KOPT-K1 (cell line): ENCODE results near the gene APIP.

Experiments
- H3K27ac ChIP-seq: fragments of 200-600 bp; sonication (generic); 2 replicates; pipeline ENCODE4 v1.5.1; 2016; ENCODE audit warnings: antibody characterized with exemption, mild to moderate bottlenecking, low read depth, low read length; ENCODE audit not compliant: poor library complexity, severe bottlenecking
- H3K36me3 ChIP-seq: fragments of 200-600 bp; sonication (generic); 2 replicates; pipeline ENCODE4 v1.5.1; 2017; ENCODE audit warnings: antibody characterized with exemption, mild to moderate bottlenecking, low read length, moderate library complexity; ENCODE audit not compliant: insufficient read depth
- H3K9me3 ChIP-seq: fragments of 200-600 bp; sonication (generic); 2 replicates; pipeline ENCODE4 v1.5.1; 2017; ENCODE audit warnings: antibody characterized with exemption, low read length, mild to moderate bottlenecking; ENCODE audit not compliant: insufficient read depth, poor library complexity, severe bottlenecking

The APIP gene

GRCh38 chr11:34881900-34882299 lies 34.3 kb downstream of the APIP start:
- Histone ChIP-seq H3K9me3 (no peaks in the 10 kb centered on the region), H3K36me3 (peaks cover 46% of the 10 kb centered on the region), H3K27ac (no peak overlapping the region)

GRCh38 chr11:34877375-34877975 lies 38.7 kb downstream of the APIP start:
- Histone ChIP-seq H3K9me3 (no peaks in the 10 kb centered on the region), H3K36me3 (peaks cover 20% of the 10 kb centered on the region), H3K27ac (no peak overlapping the region)

- Histone ChIP-seq H3K27ac (no peak overlapping the region), H3K9me3 (no peaks in the 10 kb centered on the region), H3K36me3 (no peaks in the 10 kb centered on the region)
Observed at GRCh38 chr11:34874202-34874601, 42.0 kb downstream of the APIP start.

- no peak overlapping the region for H3K27ac ChIP-seq
- no peaks in the 10 kb centered on the region for H3K9me3 ChIP-seq
- H3K36me3 ChIP-seq: no peaks in the 10 kb centered on the region
Observed at GRCh38 chr11:34870548-34871196, 45.5 kb downstream of the APIP start.

GRCh38 chr11:34869425-34869824 lies 46.8 kb downstream of the APIP start:
- H3K9me3 ChIP-seq: no peaks in the 10 kb centered on the region
- no peak overlapping the region for H3K27ac ChIP-seq
- H3K36me3 ChIP-seq: no peaks in the 10 kb centered on the region

GRCh38 chr11:34866375-34866774 lies 49.8 kb downstream of the APIP start:
- no peaks in the 10 kb centered on the region for H3K9me3 ChIP-seq
- H3K36me3 ChIP-seq: no peaks in the 10 kb centered on the region
- no peak overlapping the region for H3K27ac ChIP-seq

GRCh38 chr11:34865261-34865660 lies 50.9 kb downstream of the APIP start:
- no peaks in the 10 kb centered on the region for H3K9me3 ChIP-seq
- H3K36me3 ChIP-seq: no peaks in the 10 kb centered on the region
- no peak overlapping the region for H3K27ac ChIP-seq

GRCh38 chr11:34864424-34864823 lies 51.8 kb downstream of the APIP start:
- no peak overlapping the region for H3K27ac ChIP-seq
- H3K9me3 ChIP-seq: no peaks in the 10 kb centered on the region
- no peaks in the 10 kb centered on the region for H3K36me3 ChIP-seq

- Histone ChIP-seq H3K27ac (no peak overlapping the region), H3K9me3 (no peaks in the 10 kb centered on the region), H3K36me3 (no peaks in the 10 kb centered on the region)
Observed at GRCh38 chr11:34863048-34863447, 53.1 kb downstream of the APIP start.

- no peaks in the 10 kb centered on the region for H3K9me3 ChIP-seq
- H3K27ac ChIP-seq: no peak overlapping the region
- no peaks in the 10 kb centered on the region for H3K36me3 ChIP-seq
Observed at GRCh38 chr11:34860518-34860917, 55.7 kb downstream of the APIP start.

GRCh38 chr11:34860034-34860433 lies 56.1 kb downstream of the APIP start:
- Histone ChIP-seq H3K36me3 (no peaks in the 10 kb centered on the region), H3K9me3 (no peaks in the 10 kb centered on the region), H3K27ac (no peak overlapping the region)

- Histone ChIP-seq H3K27ac (no peak overlapping the region), H3K36me3 (no peaks in the 10 kb centered on the region), H3K9me3 (no peaks in the 10 kb centered on the region)
Observed at GRCh38 chr11:34859496-34859895, 56.7 kb downstream of the APIP start.

GRCh38 chr11:34857463-34857862 lies 58.7 kb downstream of the APIP start:
- no peaks in the 10 kb centered on the region for H3K36me3 ChIP-seq
- no peaks in the 10 kb centered on the region for H3K9me3 ChIP-seq
- H3K27ac ChIP-seq: no peak overlapping the region

- Histone ChIP-seq H3K36me3 (no peaks in the 10 kb centered on the region), H3K27ac (no peak overlapping the region), H3K9me3 (peaks cover 8% of the 10 kb centered on the region)
Observed at GRCh38 chr11:34856251-34856650, 59.9 kb downstream of the APIP start.

- H3K27ac ChIP-seq: no peak overlapping the region
- no peaks in the 10 kb centered on the region for H3K36me3 ChIP-seq
- peaks cover 9% of the 10 kb centered on the region for H3K9me3 ChIP-seq
Observed at GRCh38 chr11:34855754-34856095, 60.5 kb downstream of the APIP start.

- peaks cover 9% of the 10 kb centered on the region for H3K9me3 ChIP-seq
- H3K36me3 ChIP-seq: no peaks in the 10 kb centered on the region
- H3K27ac ChIP-seq: no peak overlapping the region
Observed at GRCh38 chr11:34855021-34855753, 61.0 kb downstream of the APIP start.
